ENCODE measurements around the gene STAM2. TPM values are rescaled to one million over a fixed set of nuclear protein-coding genes. Genes with fewer than 3 reads are reported as not detected.

Gene STAM2
- total RNA-seq, 1 experiment from 2014 or later: 14.2 TPM

DNA sequence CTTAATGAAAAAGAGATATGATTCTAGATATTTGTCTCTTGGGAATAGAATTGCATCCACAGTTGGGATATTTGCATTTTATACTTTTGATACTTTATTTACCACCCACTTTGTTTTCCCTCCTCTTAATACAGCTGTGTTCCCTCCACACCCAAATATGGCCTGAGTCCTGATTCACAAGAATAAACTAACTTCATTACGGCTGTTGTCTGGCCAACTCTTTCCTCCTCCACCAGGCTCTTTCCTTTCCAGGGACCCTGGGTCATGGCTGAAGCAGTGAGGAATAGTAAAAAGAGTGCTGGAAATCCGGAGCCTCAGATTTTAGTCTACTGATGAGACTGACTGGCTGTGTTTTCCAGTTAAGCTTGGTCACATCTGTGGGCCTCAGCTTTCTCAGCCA lies 48.4 kb upstream of the STAM2 start:
- no peak overlapping the region for H3K4me2 ChIP-seq (ENCODE audit: insufficient read depth, insufficient read length, low read length)
- no peak overlapping the region for H2BK120ac ChIP-seq (ENCODE audit: low read depth, low read length, poor library complexity, severe bottlenecking)
- DNase-seq: no peak
- no peak overlapping the region for H3K18ac ChIP-seq (ENCODE audit: insufficient read length, low read depth, low read length)
- H4K8ac ChIP-seq (replicated peaks; ENCODE audit: insufficient read length, low read depth, low read length): no peak overlapping the region
- no peak overlapping the region for H2AK5ac ChIP-seq (ENCODE audit: insufficient read length, low read length)
- no peak overlapping the region for H2BK5ac ChIP-seq (ENCODE audit: insufficient read length, low read length)
- H3K9ac ChIP-seq (ENCODE audit: extremely low read depth, insufficient read length, low read length): no peak overlapping the region
- H4K91ac ChIP-seq (ENCODE audit: insufficient read length, low read depth, low read length): no peak overlapping the region
- H3K23me2 ChIP-seq (ENCODE audit: insufficient read length, low read depth, low read length, poor library complexity, severe bottlenecking): no peaks in the 10 kb centered on the region
- H3K56ac ChIP-seq (ENCODE audit: insufficient read length, low read depth, low read length): no peak overlapping the region
- Mint-ChIP-seq H3K36me3 (ENCODE audit: insufficient read depth in 1 of 3, low read depth in 3 of 3) (no peaks in the 10 kb centered on the region), H3K4me1 (peaks cover 4 to 6% of the 10 kb centered on the region in 2 experiments; a peak in 2 of 4 replicates), H3K4me3 (no peak overlapping the region), H3K27ac (no peak overlapping the region), H3K27me3 (ENCODE audit: low read depth) (no peaks in the 10 kb centered on the region), H3K9me3 (no peaks in the 10 kb centered on the region)
- no peak overlapping the region for H2BK20ac ChIP-seq (ENCODE audit: low read depth, low read length, poor library complexity, severe bottlenecking)
- no peak overlapping the region for H3K27ac ChIP-seq (ENCODE audit: insufficient read length, low read depth, low read length)
- H3K27me3 ChIP-seq (ENCODE audit: insufficient read depth, low read length): no peaks in the 10 kb centered on the region
- WGBS (ENCODE audit: extremely low coverage, insufficient read length, low lambda C conversion rate): no CpG with 5 or more reads among the region's 2 CpGs
- no peaks in the 10 kb centered on the region for H4K20me1 ChIP-seq (ENCODE audit: control insufficient read depth, insufficient read depth, insufficient read length)
- TF ChIP-seq, protein P1, sequence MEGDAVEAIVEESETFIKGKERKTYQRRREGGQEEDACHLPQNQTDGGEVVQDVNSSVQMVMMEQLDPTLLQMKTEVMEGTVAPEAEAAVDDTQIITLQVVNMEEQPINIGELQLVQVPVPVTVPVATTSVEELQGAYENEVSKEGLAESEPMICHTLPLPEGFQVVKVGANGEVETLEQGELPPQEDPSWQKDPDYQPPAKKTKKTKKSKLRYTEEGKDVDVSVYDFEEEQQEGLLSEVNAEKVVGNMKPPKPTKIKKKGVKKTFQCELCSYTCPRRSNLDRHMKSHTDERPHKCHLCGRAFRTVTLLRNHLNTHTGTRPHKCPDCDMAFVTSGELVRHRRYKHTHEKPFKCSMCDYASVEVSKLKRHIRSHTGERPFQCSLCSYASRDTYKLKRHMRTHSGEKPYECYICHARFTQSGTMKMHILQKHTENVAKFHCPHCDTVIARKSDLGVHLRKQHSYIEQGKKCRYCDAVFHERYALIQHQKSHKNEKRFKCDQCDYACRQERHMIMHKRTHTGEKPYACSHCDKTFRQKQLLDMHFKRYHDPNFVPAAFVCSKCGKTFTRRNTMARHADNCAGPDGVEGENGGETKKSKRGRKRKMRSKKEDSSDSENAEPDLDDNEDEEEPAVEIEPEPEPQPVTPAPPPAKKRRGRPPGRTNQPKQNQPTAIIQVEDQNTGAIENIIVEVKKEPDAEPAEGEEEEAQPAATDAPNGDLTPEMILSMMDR (conservative IDR thresholded peaks at IDR 0.05): no peak
- no peaks in the 10 kb centered on the region for H3K79me1 ChIP-seq (ENCODE audit: insufficient read depth, low read depth, low read length, poor library complexity, severe bottlenecking)
- H4K5ac ChIP-seq (ENCODE audit: insufficient read length, low read depth, low read length): no peak overlapping the region
- H3K79me2 ChIP-seq (ENCODE audit: insufficient read depth, low read length): no peaks in the 10 kb centered on the region
- H3K4ac ChIP-seq (ENCODE audit: low read depth, low read length): no peak overlapping the region
- H2BK12ac ChIP-seq (ENCODE audit: insufficient read length, low read depth, low read length): no peak overlapping the region
- H3T11ph ChIP-seq (ENCODE audit: low read length): no peak overlapping the region
- no peak overlapping the region for H3K23ac ChIP-seq (ENCODE audit: insufficient read length, low read depth, low read length)
- H3K4me1 ChIP-seq (ENCODE audit: insufficient read depth, low read length): no peaks in the 10 kb centered on the region
- H3K14ac ChIP-seq (ENCODE audit: insufficient read depth, low read length): no peak overlapping the region
- H2BK15ac ChIP-seq (ENCODE audit: low read depth, low read length): no peak overlapping the region
- no peaks in the 10 kb centered on the region for H3K9me3 ChIP-seq (ENCODE audit: control insufficient read depth, low read depth, low read length)
- peak overlapping the region; percentile 40 for H2AFZ ChIP-seq (ENCODE audit: low read length)

Data from H9 (cell line).